Measurements from ENCODE around the gene RUSF1. TPM values are rescaled to one million over a fixed set of nuclear protein-coding genes. Genes with fewer than 3 reads are reported as not detected.
"Not testable (repeated sequence)": the region's sequence is repeated elsewhere in the genome, so short reads cannot be mapped to it uniquely, and the experiment has no call there.

RUSF1 gene
- total RNA-seq, 1 donor, result 48.5 TPM

GRCh38 chr16:31529108-31529936 is 21.1 kb upstream of the RUSF1 start:
- H3K4me3 ChIP-seq (ENCODE audit: insufficient read depth, low read length), result peak overlapping the region; percentile 42
- H3K36me3 ChIP-seq (ENCODE audit: insufficient read depth, low read length), result no peaks in the 10 kb centered on the region
- H3K4me1 ChIP-seq (ENCODE audit: insufficient read depth, low read length), result no peaks in the 10 kb centered on the region
- H3K27ac ChIP-seq (ENCODE audit: low read depth, low read length), result no peak overlapping the region
- peaks cover 33% of the 10 kb centered on the region for H3K27me3 ChIP-seq (ENCODE audit: insufficient read depth, low read length)
- peak; percentile 88 for DNase-seq (ENCODE audit: insufficient read length, low spot score, missing footprints)
- peak overlapping the region; percentile 58 for H3K4me2 ChIP-seq (ENCODE audit: insufficient read depth, low read length)
- H4K20me1 ChIP-seq (ENCODE audit: insufficient read depth, low read length), result no peaks in the 10 kb centered on the region
- H3K79me2 ChIP-seq (ENCODE audit: insufficient read depth, low read length), result no peaks in the 10 kb centered on the region
- H2AFZ ChIP-seq (ENCODE audit: low read length), result peak overlapping the region; percentile 35
- no peak for TF ChIP-seq CTCF (IDR thresholded peaks at IDR 0.05; ENCODE audit: extremely low read depth, low read depth, low read length)
- H3K9me3 ChIP-seq (ENCODE audit: low read depth, low read length), result no peaks in the 10 kb centered on the region

GRCh38 chr16:31528523-31529107 is 20.4 kb upstream of the RUSF1 start:
- H3K36me3 ChIP-seq (ENCODE audit: insufficient read depth, low read length), result no peaks in the 10 kb centered on the region
- H3K9me3 ChIP-seq (ENCODE audit: low read depth, low read length), result no peaks in the 10 kb centered on the region
- H3K4me2 ChIP-seq (ENCODE audit: insufficient read depth, low read length), result peak overlapping the region; percentile 58
- no peaks in the 10 kb centered on the region for H4K20me1 ChIP-seq (ENCODE audit: insufficient read depth, low read length)
- H3K4me3 ChIP-seq (ENCODE audit: insufficient read depth, low read length), result peak overlapping the region; percentile 42
- no peak overlapping the region for H3K27ac ChIP-seq (ENCODE audit: low read depth, low read length)
- peak; percentile 75 for DNase-seq (ENCODE audit: insufficient read length, low spot score, missing footprints)
- H3K27me3 ChIP-seq (ENCODE audit: insufficient read depth, low read length), result peaks cover 33% of the 10 kb centered on the region
- H3K4me1 ChIP-seq (ENCODE audit: insufficient read depth, low read length), result no peaks in the 10 kb centered on the region
- no peaks in the 10 kb centered on the region for H3K79me2 ChIP-seq (ENCODE audit: insufficient read depth, low read length)
- H2AFZ ChIP-seq (ENCODE audit: low read length), result peak overlapping the region; percentile 35
- TF ChIP-seq CTCF (IDR thresholded peaks at IDR 0.05; ENCODE audit: extremely low read depth, low read depth, low read length), result no peak

GRCh38 chr16:31527734-31528274 is 19.6 kb upstream of the RUSF1 start, which contains the start of gene AHSP:
TSS of gene AHSP (plus strand) at chr16:31527900. CDS start at chr16:31528140, 240 bp downstream.
- Histone ChIP-seq H3K27ac (ENCODE audit: low read depth, low read length) (no peak within 1 kb of the TSS), H3K36me3 (ENCODE audit: insufficient read depth, low read length) (no peaks in the 10 kb centered on the region), H4K20me1 (ENCODE audit: insufficient read depth, low read length) (no peaks in the 10 kb centered on the region), H3K27me3 (ENCODE audit: insufficient read depth, low read length) (peaks cover 33% of the 10 kb centered on the region), H3K4me1 (ENCODE audit: insufficient read depth, low read length) (no peaks in the 10 kb centered on the region), H3K4me3 (ENCODE audit: insufficient read depth, low read length) (no peak within 1 kb of the TSS), H2AFZ (ENCODE audit: low read length) (no peak within 1 kb of the TSS), H3K79me2 (ENCODE audit: insufficient read depth, low read length) (no peaks in the 10 kb centered on the region), H3K9me3 (ENCODE audit: low read depth, low read length) (no peaks in the 10 kb centered on the region), H3K4me2 (ENCODE audit: insufficient read depth, low read length) (peak within 1 kb of the TSS; percentile 58)
- DNase-seq (ENCODE audit: insufficient read length, low spot score, missing footprints), result no peak
- TF ChIP-seq CTCF (IDR thresholded peaks at IDR 0.05; ENCODE audit: extremely low read depth, low read depth, low read length), result no peak

- no peak for DNase-seq (ENCODE audit: insufficient read length, low spot score, missing footprints)
- Histone ChIP-seq H4K20me1 (ENCODE audit: insufficient read depth, low read length) (no peaks in the 10 kb centered on the region), H3K9me3 (ENCODE audit: low read depth, low read length) (no peaks in the 10 kb centered on the region), H3K27me3 (ENCODE audit: insufficient read depth, low read length) (peaks cover 27% of the 10 kb centered on the region), H2AFZ (ENCODE audit: low read length) (no peak overlapping the region), H3K27ac (ENCODE audit: low read depth, low read length) (no peak overlapping the region), H3K36me3 (ENCODE audit: insufficient read depth, low read length) (no peaks in the 10 kb centered on the region), H3K79me2 (ENCODE audit: insufficient read depth, low read length) (no peaks in the 10 kb centered on the region), H3K4me3 (ENCODE audit: insufficient read depth, low read length) (no peak overlapping the region), H3K4me2 (ENCODE audit: insufficient read depth, low read length) (no peak overlapping the region), H3K4me1 (ENCODE audit: insufficient read depth, low read length) (no peaks in the 10 kb centered on the region)
- TF ChIP-seq CTCF (IDR thresholded peaks at IDR 0.05; ENCODE audit: extremely low read depth, low read depth, low read length), result no peak
These were observed 16.9 kb upstream of the RUSF1 start for GRCh38 chr16:31525113-31525512.

GRCh38 chr16:31523768-31524167 is 15.6 kb upstream of the RUSF1 start:
- not testable (repeated sequence) for H3K4me2 ChIP-seq (ENCODE audit: insufficient read depth, low read length); H4K20me1 ChIP-seq (ENCODE audit: insufficient read depth, low read length); DNase-seq (ENCODE audit: insufficient read length, low spot score, missing footprints); H3K36me3 ChIP-seq (ENCODE audit: insufficient read depth, low read length); H2AFZ ChIP-seq (ENCODE audit: low read length); H3K27ac ChIP-seq (ENCODE audit: low read depth, low read length); H3K4me1 ChIP-seq (ENCODE audit: insufficient read depth, low read length); H3K9me3 ChIP-seq (ENCODE audit: low read depth, low read length); H3K4me3 ChIP-seq (ENCODE audit: insufficient read depth, low read length); H3K79me2 ChIP-seq (ENCODE audit: insufficient read depth, low read length)
- H3K27me3 ChIP-seq (ENCODE audit: insufficient read depth, low read length), result peaks cover 16% of the 10 kb centered on the region
